NCI-H2107 treated with DMSO at 0.1 percent for 48 hours (cell line): ENCODE measurements around the gene C17orf67.
A peak's percentile ranks its signal among the peaks of the same experiment; 100 is the strongest.

Experiments used
- DNase-seq: peaks from one replicate; lab custom pipeline; 2025; ENCODE audit not compliant: unreplicated experiment; lab: John Stamatoyannopoulos, UW

C17orf67 gene

DNA sequence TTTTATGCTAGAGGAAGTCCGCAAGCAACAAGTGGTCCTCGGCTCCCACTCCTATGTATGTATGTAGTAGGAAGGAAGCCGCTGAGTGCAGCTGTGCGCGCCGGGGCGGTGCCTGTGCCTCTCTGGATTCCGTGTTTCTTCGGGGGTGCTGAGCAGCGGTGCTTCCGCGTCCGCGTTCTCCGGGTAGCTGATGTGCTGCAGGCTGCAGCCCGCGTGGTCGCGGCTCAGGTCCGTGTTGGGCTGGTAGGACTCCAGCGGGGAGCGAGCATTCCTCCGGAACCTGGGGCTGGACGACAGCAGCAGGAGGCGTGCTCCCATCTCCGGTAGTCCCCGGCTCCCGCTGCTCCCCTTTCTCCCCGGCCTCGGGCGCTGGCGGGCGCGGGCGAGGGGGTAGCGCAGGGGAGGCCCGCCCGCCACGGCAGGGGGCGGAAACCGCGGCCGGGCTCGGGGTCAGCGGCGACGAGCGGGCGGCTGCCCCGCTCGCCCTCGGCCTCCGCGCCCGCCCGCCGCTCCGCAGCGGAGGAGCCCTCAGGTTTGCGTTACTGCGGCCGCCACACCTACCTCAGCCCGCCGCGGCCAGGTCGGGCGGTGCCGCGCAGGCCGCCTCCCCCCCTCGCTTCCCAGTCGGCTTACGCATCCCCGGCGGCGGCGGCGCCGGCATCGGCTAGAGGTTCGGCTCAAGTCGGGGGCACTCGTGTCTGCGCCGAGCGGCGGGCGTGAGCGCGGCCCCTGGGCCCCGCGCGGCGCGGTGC is 487 bp downstream of the C17orf67 start:
- DNase-seq = no peak

DNA sequence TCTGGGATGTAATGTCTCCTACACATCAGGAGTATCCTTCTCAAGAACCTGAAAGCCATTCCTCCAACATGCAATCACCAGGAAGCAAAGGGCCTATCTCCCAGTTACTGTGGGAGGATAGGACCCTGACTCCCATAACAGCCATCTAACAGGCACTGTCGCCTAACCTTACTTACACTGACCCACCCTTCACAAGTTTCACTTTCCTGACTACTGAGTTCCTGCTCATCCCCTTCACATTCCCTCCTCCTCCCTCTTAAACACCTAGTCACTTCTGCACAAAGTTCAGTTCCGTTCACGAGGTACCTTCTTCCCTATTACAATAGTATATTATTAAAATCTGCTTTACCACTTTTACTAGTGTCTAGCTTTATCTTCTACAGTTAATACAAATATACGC is 1.3 kb downstream of the C17orf67 start:
- DNase-seq = no peak

DNA sequence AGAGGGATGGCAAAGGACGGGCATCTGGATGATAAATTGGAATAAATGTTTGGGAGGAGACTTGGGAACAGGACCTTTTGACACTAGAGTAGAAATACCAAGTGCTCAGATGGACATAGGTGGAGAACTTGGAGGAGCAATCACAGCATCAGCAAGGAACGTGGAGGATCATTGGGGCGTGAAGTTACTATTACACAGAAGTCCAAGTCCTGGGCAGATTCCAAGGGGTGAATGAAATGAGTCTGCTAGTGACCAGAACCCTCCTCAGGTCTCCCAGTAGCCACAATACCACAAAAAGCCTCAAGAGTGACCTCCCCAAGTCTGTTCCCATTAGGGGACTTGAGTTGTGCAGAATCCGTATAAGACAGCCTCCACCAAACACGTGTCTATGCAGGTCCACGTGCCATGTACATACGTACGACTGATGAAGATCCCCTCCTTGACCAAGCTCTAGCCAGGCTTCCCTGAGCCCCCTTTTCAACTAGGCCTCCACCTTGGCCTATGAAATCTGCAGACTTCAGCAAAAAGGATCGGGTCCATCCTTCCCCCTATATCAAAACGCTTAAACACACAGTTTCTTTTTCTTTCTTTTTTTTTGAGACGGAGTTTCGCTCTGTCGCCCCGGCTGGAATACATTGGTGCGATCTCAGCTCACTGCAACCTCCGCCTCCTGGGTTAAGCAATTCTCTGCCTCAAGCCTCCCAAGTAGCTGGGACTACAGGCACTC is 2.2 kb downstream of the C17orf67 start:
- no peak for DNase-seq

DNA sequence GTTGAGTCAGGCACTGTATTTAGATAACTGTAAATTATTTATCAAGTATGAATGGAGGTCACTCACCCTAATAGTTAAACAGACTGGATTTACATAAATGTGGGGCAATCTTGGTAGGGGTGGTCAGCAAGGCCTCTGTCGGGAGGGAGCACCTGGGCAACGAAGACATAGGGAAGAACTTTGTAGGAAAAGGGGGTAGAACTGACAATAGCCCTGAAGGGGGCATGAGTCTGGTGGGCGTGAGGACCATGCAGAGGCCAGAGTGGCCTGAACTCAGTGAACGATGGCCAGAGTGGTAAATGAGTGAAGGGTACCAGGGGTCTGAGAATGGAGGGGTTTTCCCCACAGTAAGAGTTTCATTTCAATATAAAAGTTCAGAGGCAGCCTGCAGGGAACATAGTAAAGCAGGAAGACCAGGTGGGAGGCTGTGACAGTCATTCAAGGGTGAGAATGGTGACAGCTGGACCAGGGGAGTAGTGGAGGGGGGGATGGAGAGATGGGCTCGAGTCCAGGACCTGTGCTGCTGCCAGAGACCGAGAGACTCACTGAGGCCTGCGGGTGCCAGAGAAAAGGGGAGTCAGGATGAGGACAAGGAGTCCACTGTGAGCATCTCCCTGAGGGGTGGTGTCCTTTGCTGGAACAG is 2.9 kb downstream of the C17orf67 start:
- DNase-seq = no peak

DNA sequence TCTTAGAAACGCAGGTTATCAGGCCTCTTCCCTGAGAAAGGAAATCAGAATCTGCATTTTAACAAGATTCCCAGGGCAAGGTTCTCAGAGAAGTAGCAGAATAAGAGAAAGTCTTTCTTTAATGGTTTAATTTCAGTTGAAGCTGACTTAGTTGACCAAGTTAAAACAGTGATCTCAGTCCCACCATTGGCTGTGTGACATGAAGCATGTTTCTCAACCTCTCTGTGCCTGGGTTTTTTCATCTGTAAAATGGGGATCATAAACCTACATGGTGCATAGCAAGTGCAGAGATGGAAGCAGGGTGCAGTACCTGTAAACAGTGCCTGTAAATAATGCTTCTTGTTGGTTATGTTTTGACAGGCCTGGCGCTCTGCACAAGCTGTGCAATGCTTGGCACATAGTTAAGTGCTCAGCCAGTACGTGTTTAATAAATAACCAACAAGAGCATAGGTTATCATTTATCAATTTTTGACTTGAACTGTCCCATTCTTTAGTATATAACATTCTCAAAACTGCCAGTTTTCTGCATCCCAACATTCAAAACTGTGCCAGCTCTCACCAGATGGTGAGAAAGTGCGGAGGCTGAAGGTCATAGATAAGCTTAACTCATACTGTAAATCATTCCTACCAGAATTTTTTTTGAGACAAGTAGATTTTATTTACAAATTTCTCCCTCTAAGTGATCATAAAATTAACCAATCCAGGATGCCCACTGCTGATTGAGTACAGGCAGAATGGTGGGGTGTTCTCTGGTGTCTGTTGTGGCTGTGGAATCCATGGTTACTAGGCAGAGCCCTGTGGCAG is 6.9 kb downstream of the C17orf67 start:
- no peak for DNase-seq

DNA sequence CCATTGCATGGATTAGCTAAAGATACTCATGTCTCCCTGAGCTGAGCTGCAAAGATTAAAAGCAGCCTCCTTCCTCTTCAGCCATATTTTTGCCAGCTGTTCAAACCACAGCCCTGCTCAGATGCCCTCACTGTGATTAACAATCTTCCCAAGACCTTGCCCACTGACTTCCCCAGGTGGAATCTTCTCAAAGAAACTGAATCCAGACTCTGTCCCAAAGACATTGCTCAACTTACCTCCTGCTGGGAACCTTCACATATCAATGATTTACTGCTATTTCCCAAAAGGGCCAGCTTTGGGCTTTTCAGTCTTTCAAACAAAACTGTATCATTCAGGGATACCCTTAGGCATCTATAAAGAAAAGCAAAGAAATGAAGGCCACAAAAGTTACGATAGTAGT is 9.2 kb downstream of the C17orf67 start:
- no peak for DNase-seq

DNA sequence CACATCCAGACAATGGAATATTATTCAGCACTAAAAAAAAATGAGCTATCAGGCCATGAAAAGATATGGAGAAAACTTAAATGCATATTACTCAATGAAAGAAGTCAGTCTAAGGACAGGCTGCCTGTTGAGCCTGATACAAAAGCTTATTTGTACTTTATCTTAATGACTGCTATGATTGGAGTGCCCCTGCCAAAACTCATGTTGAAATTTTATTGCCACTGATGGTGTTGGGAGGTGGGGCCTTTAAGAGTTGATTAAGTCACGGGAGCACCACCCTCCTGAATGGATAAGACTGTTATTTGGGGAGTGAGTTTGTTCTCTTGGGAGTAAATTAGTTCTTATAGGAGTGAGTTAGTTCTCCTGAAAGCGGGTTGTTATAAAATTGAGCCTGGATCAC is 9.9 kb downstream of the C17orf67 start:
- DNase-seq = no peak

DNA sequence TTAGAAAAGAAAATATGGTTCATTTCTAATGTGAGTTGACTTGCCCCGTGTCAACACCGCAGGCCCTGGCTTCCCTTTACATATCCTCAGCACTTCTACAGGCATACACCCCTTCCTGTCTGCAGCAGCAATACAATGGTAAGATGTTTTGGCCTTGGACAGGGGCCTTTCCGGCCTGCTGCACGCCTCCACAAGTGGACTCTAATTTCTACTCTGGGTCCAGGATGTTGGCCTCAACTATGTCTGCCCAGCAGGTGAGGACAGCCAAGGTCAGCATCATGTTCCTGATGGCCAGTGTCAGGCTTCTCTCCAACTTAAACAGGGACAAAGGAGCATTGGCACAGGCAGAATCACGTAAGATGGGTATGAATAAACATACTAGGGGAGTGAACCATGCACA is 11.0 kb downstream of the C17orf67 start:
- no peak for DNase-seq

DNA sequence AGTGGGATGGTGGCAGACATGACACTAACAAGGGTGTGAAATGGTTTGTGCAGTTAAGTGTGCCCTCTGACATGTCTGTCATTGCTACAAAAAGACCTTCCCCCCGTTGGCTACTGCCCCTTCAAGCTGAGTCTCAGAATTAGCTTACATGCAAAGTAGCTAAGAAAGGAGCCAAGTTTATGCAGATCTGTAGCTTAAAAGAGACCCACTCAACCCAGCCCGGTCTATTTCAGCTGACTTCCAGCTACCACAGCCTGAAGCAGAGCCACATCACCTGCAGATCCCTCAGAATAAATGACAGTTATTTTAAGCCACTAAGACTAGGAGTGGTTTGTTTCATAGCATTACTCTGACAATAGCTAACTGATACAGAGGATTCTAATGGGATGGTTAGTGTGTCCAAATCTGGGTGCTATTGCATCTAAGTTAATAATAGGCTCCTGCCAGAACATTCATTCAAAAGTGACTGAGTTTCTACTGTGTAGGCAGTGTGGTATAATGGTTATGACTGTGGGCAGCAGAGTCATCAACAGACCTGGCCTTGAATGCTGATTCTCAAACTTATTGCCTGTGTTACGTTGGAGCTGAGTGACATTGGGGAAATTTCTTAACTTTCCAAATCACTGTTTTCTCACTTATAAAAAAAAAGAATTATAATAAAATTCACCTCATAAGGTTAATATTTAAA is 11.7 kb downstream of the C17orf67 start:
- DNase-seq = no peak

DNA sequence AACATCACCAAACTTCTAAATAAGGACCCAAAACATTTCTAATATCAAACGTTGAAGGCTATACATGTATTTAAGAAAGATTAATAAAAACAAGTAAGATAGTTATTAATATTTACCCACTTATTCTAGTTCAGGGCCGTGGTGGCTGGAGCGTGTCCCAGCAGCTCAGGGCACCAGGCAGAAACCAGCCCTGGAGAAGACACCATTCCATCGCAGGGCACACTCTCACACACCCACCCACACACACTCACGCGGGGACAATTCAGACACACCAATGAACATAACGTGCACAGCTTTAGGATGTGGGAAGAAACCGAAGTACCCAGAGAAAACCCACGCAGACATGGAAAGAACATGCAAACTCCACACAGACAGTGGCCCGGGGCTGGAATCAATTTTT is 13.5 kb downstream of the C17orf67 start:
- no peak for DNase-seq

DNA sequence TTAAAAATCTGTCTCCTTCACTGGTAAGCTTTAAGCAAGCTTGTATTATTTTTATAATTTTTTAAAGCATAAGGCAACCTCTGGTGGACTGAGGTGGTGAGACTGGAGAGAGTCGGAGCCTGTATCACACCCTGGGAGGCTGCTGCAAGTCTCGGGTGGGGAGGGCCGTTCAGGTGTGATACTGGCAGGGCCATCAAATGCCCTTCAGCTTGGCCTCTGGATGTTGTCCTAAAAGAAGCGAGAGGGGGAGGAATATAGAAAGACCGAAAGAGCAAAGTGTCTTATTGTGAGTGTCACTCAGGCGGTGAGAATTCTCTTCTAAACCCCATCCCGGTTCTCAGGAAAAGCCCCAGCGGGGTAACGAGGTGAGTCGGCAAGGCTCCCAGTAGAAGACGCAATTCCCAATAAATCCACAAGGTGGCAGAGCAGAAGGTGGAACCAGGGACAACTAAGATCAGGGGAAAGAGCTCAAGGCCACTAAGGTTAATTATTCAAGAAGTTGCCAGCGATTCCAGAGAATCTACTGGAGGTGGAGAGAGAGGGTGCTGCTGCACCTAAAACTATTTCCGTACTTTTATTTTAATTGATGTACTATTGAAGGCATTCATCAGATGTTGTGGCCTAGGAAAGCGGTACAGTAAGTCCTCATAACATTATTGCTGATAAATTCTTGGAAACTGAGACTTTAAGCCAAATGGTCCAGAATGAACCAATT is 14.1 kb downstream of the C17orf67 start:
- DNase-seq = peak; percentile 80

DNA sequence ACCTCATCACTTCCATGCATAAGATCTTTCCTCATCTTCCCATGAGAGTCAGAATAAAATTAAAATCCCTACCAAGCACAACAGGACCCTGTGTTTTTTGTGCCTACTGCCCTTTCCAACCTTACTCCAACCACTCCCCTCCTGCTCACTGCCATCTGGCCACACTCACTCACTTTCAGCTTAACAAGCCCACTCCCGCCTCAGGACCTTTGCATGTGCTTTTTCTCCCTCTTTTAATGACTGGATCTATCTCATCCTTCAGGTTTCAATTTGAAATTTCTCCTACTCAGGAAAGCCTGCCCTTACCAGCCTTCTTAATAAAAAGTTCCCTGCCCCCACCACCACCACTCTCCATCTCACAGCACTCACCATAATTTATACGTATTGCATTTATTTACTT is 14.7 kb downstream of the C17orf67 start:
- DNase-seq = no peak

DNA sequence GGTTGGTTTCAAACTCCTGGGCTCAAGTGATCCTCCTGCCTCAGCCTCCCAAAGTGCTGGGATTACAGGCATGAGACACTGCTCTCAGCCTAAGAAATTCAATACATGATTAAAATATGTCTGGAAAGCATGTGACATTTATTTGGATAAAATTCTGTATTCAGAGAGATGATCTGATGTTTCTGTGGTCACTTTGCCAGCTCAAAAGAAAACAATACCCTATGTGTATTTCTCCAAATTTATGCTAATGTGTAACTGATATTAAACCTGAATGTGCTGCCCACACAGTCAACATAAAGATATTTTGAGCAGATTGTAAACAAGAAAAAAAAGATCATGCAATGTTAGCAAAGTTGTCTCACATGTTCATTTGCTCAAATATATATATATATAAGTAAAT is 16.7 kb downstream of the C17orf67 start:
- no peak for DNase-seq

DNA sequence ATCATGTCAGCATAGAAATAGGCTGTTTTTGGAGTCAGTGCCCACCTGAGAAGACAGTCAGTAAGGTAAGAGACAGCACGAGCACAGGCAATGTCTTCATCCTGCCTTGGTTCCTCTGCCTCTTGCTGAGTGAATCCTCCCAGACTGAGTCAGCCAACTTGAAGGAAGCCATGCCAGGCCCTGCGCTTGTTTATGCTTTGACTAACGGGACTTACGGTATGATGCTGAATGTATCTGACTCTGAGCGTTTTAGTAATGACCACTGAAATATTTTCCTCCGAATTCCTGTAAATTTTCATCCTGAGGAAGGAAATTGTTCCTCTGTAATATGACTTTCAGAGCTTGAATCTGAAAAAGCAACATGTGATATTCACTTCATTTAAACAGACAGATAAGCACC is 18.0 kb downstream of the C17orf67 start:
- DNase-seq = no peak

DNA sequence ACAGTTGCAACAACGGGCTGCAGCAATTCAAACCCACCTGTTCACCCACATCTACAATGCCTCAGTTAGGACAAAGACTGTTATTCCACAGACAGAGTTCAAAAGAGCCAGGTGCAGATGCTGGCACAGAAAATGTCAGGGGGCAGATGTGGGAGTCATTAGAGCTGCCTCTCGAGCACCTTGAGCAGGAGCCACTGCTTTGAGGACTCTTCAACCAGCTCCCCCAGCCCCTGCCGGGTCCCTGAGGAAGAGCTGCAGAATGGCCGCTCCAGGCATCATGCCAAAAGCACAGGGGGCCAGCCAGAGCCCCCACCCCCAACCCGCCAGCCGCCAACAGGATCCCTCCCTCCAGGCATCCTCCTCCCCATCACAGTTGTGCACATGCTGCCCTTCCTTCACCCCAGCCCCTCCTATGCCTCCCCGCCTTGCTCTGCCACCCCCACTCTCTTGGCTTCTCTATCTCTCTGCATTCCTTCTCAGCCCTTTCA is 20.8 kb downstream of the C17orf67 start:
- DNase-seq = peak; percentile 41

DNA sequence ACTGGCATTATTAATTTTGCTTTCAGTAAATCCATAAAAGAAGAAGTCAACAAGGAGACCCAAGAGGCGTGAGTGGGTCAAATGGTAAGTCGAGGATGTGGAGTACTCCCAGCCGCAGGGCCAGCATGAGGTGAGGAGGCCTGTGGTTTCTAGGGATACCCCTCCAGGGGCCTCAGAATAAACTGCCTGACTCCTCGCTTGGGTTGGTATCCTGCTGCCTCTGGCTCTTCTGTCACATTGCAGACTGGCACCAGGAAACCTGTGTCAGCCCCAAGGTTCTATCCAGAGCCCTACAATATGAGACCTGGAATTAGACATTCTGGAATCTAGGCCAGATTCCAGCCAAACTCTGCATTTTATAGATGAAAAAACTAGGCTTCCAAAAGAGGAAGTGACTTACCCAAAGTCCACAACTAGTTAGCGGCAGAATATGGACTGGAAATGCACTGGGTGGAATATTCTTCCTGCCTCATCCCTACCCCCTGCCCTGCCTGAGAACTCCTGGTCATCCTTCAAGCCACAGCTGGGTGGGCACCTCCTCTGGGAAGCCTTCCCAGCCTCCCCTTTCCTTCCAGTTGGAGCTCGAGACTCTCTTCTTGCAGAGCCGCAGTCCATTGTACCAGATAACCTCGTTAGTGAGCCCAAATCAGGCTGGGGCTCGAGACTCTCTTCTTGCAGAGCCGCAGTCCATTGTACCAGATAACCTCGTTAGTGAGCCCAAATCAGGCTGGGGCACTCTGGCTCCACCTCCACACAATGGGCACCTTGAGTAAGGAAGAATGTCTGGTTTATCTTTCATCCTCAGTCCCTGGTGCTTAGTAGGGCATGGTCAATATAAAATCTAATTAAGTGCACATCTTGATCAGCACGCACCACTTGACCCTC is 22.6 kb downstream of the C17orf67 start:
- DNase-seq = no peak

DNA sequence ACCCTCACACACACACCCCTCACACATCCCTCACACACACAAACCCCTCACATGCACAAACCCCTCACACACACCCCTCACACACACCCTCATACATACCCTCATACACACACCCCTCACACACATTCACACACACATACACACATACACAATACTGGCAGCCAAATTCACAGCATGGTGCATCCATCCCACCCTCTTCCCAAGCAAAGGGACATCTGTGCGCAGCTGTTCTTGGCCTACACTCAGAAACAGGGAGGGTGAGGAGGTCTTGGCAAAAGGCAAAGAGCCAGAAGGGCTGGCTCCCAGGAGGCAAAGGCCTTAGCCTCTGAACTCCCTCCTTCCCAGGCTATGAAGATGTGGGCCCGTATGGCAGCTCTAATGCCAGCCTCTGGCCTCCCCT is 23.4 kb downstream of the C17orf67 start:
- DNase-seq = no peak

DNA sequence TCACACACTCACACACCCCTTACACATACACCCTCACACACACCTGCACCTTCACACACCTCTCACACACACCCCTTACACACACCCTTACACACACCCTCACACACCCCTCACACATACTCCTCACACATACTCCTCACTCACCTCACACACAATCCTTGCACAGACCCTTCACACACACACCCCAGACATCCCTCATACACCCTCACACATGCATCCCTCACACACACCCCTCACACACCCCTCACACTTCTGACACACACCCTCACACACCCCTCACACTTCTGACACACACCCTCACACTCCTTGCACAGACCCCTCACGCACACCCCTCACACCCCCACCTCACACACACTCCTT is 23.9 kb downstream of the C17orf67 start:
- DNase-seq = no peak
